Gastroesophageal sphincter (tissue), 4 donors: ENCODE data around the gene MTFP1. TPM values are rescaled to one million over a fixed set of nuclear protein-coding genes. Genes with fewer than 3 reads are reported as not detected.

Experiments used
- ATAC-seq: fragments of 150-250 bp; one replicate; pipeline ENCODE4 v1.9.1; 2016; ENCODE audit warnings: mild to moderate bottlenecking, moderate library complexity
- H3K27ac ChIP-seq, 4 donors: fragments of 200-600 bp; sonication (generic) in 3 of 4; 1 replicate in 3 of 4; 2 replicates in 1 of 4; pipeline ENCODE4 v1.5.1; 2016 to 2019
- H3K27me3 ChIP-seq: fragments of 200-600 bp; sonication (generic); one replicate; pipeline ENCODE4 v1.5.1; 2019
- H3K36me3 ChIP-seq, 2 donors: fragments of 200-600 bp; sonication (generic); one replicate each; pipeline ENCODE4 v1.5.1; 2019; ENCODE audit warnings: control low read depth in 1 of 2
- H3K4me1 ChIP-seq, 3 donors: fragments of 200-600 bp; sonication (generic); 1 replicate in 2 of 3; 2 replicates in 1 of 3; pipeline ENCODE4 v1.5.1; 2016 to 2019; ENCODE audit warnings: control low read depth in 2 of 3
- H3K4me3 ChIP-seq, 2 donors: fragments of 200-600 bp; sonication (generic); one replicate each; pipeline ENCODE4 v1.5.1; 2019; ENCODE audit warnings: mild to moderate bottlenecking in 1 of 2, moderate library complexity in 1 of 2
- H3K9me3 ChIP-seq, 3 donors: fragments of 200-600 bp; sonication (generic); one replicate each; pipeline ENCODE4 v1.5.1; 2017 to 2019; ENCODE audit warnings: control low read depth in 2 of 3
- CTCF ChIP-seq, 4 experiments: fragments of 200-600 bp in 2 of 4; fragments of 450-650 bp in 2 of 4; sonication (generic) in 1 of 4; IDR thresholded peaks; one replicate each; pipeline ENCODE4 v1.5.1; 2017 to 2019; ENCODE audit warnings: antibody characterized with exemption in 4 of 4, mild to moderate bottlenecking in 2 of 4, moderate library complexity in 2 of 4
- EP300 ChIP-seq: sonication (generic); formaldehyde crosslinking; IDR thresholded peaks from one replicate; pipeline ENCODE4 v1.6.1; 2017; ENCODE audit warnings: antibody characterized with exemption, mild to moderate bottlenecking
- POLR2A ChIP-seq, 2 donors: fragments of 450-650 bp; IDR thresholded peaks; one replicate each; pipeline ENCODE4 v1.6.1; 2017; ENCODE audit warnings: antibody characterized with exemption in 2 of 2, mild to moderate bottlenecking in 2 of 2, moderate library complexity in 1 of 2
- POLR2AphosphoS5 ChIP-seq: sonication (generic); formaldehyde crosslinking; IDR thresholded peaks from one replicate; pipeline ENCODE4 v1.6.1; 2017; ENCODE audit warnings: antibody characterized with exemption
- WGBS, 2 donors: methylation state at CpG; one replicate each; pipeline ENCODE4 v1.1.5; 2018; ENCODE audit warnings: low coverage in 1 of 2; 5-methylcytosine and 5-hydroxymethylcytosine counted together
- total RNA-seq, 4 donors: library from RNA; depleted of rRNA; stranded (reverse); fragments of >200 nt; gene quantifications; one replicate each; pipeline ENCODE4 v1.1.0, GENCODE V29; 2016

MTFP1 gene
- total RNA-seq, 4 donors from 2014 or later: 1.1 to 10.3 (median 6.3) TPM

- Histone ChIP-seq H3K4me1 (peaks cover 0 to 20% (median 8%) of the 10 kb centered on the region in 3 donors), H3K27ac (peak overlapping the region in 1 of 4 donors; percentile 85), H3K27me3 (no peaks in the 10 kb centered on the region), H3K9me3 (no peaks in the 10 kb centered on the region), H3K36me3 (peaks cover 0 to 40% of the 10 kb centered on the region in 2 donors), H3K4me3 (peak overlapping the region in 1 of 2 donors; percentile 65)
- TF ChIP-seq POLR2A (IDR thresholded peaks at IDR 0.05) (no peak), CTCF (IDR thresholded peaks at IDR 0.05) (no peak), POLR2AphosphoS5 (no peak)
- WGBS, 2 donors: 83 to 100% methylated on average over 1 to 2 of the region's 10 CpGs
- ATAC-seq: no peak
Observed at GRCh38 chr22:30385942-30386341, 39.6 kb upstream of the MTFP1 start.

- Histone ChIP-seq H3K4me3 (peak overlapping the region; percentile 55 to 65), H3K27ac (peak overlapping the region; percentile 17 to 94 (median 86)), H3K36me3 (peaks cover 0 to 34% of the 10 kb centered on the region in 2 donors), H3K9me3 (no peaks in the 10 kb centered on the region), H3K4me1 (peaks cover 0 to 20% (median 8%) of the 10 kb centered on the region in 3 donors), H3K27me3 (no peaks in the 10 kb centered on the region)
- 0% methylated on average over 1 of the region's 10 CpGs; no CpG with 5 or more reads in 1 of the 2 donors for WGBS, 2 donors
- TF ChIP-seq CTCF (IDR thresholded peaks at IDR 0.05): no peak
- TF ChIP-seq POLR2AphosphoS5: no peak
- no peak for TF ChIP-seq POLR2A (IDR thresholded peaks at IDR 0.05)
- no peak for TF ChIP-seq EP300
- ATAC-seq: peak; percentile 4
Observed at GRCh38 chr22:30386608-30386959, 39.0 kb upstream of the MTFP1 start.

GRCh38 chr22:30386960-30387827, 38.4 kb upstream of the MTFP1 start, which contains the start of gene RNF215:
RNF215 (minus strand) TSS chr22:30387411; CDS start chr22:30387313, 98 bp downstream.
- peak; percentile 96 for ATAC-seq
- H3K9me3 ChIP-seq: no peaks in the 10 kb centered on the region

GRCh38 chr22:30390974-30391691, 34.4 kb upstream of the MTFP1 start:
- no peaks in the 10 kb centered on the region for H3K36me3 ChIP-seq
- peaks cover 0 to 19% (median 6%) of the 10 kb centered on the region in 3 donors for H3K4me1 ChIP-seq
- 53 to 71% methylated on average over 1 to 3 of the region's 5 CpGs for WGBS, 2 donors
- no peak for ATAC-seq
- TF ChIP-seq CTCF (IDR thresholded peaks at IDR 0.05) (peak in 3 of 4 experiments; percentile 69 to 86 (median 72)), EP300 (no peak), POLR2AphosphoS5 (no peak), POLR2A (IDR thresholded peaks at IDR 0.05) (no peak)
- no peak overlapping the region for H3K4me3 ChIP-seq
- no peaks in the 10 kb centered on the region for H3K9me3 ChIP-seq
- no peak overlapping the region for H3K27ac ChIP-seq
- H3K27me3 ChIP-seq: no peaks in the 10 kb centered on the region

More at GRCh38 chr22:30386960-30387827, 38.4 kb upstream of the MTFP1 start, which contains the start of gene RNF215:
- TF ChIP-seq CTCF (IDR thresholded peaks at IDR 0.05) (peak in 3 of 4 experiments; percentile 91 to 97 (median 93)), POLR2A (IDR thresholded peaks at IDR 0.05) (peak in 1 of 2 donors; percentile 17), EP300 (no peak), POLR2AphosphoS5 (no peak)
- Histone ChIP-seq H3K27ac (peak within 1 kb of the TSS; percentile 17 to 94 (median 86)), H3K4me1 (peaks cover 0 to 20% (median 8%) of the 10 kb centered on the region in 3 donors), H3K27me3 (no peaks in the 10 kb centered on the region), H3K36me3 (peaks cover 0 to 28% of the 10 kb centered on the region in 2 donors), H3K4me3 (peak within 1 kb of the TSS; percentile 55 to 65)
- WGBS, 2 donors: 0% methylated on average over 7 of the region's 95 CpGs; no CpG with 5 or more reads in 1 of the 2 donors
